GM19467 (cell line): ENCODE data around the gene KCNAB1.
A peak's percentile ranks its signal among the peaks of the same experiment; 100 is the strongest.

ENCODE experiments used
- ATAC-seq: cut with Tn5 transposase; IDR thresholded peaks from one replicate; pipeline ENCODE4 v1.9.1; 2021; ENCODE audit warnings: mild to moderate bottlenecking, moderate library complexity; ENCODE audit not compliant: unreplicated experiment

The KCNAB1 gene

DNA sequence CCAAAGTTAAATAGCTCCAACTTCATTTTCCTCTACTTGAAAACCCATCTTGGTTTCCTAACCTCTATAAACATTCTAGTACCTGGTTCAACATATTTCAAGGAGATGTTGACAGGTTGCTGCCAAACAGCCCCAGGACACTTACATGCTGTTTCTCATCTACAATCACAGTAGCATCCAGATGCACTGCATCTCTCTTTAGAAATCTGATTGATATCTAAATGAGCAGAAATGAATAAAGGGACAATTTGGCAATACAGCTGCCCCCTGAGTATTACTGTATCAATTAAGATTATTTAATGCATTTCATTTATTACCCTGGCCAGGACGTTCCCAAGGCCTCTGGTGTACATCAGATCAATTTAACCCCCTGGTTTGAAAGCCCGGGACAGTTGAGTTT, 360.6 kb downstream of the KCNAB1 start:
- no peak for ATAC-seq

DNA sequence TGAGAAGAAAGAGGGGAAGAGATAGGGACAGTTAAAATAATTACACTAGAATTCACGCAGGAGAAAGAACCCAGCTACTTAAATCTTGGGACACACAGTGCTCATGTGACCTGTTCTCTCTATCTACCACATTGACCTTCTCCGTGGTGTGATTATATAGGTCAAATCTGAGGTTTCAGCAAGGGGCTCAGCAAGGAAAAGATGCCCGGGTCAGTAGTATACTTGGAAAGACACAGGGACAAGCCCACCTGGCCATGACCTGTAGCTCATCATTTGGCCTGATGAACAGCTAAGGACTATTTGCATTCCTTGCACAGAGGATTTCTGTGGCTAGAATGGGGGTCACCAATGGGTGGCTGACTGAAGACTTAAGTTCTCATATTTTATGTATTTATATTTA, 362.6 kb downstream of the KCNAB1 start:
- ATAC-seq, result no peak

DNA sequence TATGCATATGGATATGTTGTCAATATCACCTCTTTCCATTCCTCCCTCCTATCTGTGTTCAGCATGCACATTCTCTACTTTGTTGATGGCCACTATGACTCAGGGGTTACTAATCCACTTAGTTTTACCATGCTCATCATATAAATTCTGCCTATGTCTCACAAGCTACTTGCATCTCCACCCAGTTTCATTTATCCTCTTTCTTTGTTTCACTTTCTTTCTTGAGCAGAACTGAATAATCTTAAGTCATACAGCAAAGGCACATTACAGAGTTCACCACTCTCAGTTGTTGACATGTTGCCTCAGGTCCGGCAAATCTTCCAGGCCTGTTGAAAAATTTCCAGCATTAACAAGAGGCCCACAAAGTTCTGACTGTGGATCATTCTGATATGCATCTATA, 363.0 kb downstream of the KCNAB1 start:
- ATAC-seq, result peak; percentile 85

DNA sequence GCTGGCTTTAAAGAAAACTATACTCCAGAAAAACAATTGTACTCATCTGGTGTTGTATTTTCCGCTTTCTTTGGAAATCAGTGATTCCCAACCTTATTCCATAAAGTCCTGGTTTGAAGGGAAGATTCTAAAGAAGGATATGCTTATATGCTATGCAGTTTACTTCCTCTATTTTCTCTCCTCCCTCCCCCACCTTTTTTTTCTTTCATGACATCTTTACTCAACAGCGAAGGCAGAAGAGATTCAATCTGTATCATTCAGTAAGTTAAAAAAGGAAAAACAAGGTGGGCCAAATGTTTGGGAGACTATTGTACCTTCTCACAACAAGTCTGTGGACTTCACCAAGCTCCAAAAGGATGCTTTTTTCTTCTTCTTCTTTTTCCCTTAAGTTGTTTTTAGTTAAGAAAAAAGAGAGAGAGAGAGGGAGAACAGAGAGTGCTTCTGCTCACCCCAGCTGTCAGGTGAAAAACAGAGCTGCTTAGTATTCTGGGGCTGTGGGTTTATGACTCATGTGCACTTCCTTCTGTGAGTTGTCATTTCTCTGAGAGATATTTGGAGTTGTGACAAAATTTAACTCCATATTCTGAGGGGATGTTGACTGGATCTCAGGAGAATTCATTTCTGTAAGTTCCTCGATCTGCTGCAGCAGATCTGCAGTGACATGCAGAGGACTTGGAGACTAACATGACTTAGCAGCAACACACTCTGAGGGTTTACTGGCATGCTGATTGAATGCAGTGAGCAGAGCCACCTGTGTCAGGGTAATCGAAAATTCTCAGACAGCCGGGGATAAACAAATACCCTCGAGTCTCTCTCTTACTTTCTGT, 363.8 kb downstream of the KCNAB1 start:
- ATAC-seq, result peak; percentile 76

DNA sequence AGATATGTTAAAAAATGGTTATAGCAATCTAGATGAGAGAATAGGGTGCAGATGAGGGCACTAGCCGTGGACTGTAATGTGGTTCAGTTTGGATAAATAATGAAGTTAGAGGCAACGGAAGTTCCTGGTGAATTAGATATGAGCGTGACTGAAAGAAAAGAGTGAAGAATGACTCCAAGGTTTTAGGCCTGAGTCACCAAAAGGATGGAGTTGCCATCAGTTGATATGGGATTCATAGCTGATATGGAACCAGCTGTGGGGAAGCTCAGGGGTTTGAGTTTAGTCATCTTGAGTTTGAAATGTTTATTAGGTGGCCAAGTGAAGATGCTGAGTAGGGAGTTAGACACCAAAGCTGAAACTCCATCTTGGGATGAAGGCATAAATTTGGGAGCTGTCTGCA, 368.4 kb downstream of the KCNAB1 start:
- ATAC-seq, result no peak

DNA sequence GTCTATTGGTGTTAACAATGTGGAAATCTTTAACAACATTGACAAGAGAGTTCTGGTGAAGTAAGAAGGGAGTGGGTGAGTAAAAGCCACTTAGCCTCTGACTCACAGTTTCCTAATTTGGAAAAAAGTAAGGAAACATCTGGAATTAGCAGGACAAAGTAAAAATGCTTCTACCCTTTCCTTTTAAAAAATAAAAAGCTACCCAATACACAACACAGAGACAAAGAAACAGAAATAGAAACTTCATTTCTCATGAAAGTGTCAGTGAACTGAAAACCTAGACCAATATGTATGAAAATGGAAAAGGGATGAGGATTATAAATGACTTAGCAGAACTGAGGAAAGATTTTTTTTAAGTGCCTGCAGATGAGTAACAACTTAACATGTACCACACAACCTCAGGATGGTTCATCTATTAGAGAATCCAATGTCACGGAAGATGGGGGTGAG, 369.1 kb downstream of the KCNAB1 start:
- no peak for ATAC-seq

DNA sequence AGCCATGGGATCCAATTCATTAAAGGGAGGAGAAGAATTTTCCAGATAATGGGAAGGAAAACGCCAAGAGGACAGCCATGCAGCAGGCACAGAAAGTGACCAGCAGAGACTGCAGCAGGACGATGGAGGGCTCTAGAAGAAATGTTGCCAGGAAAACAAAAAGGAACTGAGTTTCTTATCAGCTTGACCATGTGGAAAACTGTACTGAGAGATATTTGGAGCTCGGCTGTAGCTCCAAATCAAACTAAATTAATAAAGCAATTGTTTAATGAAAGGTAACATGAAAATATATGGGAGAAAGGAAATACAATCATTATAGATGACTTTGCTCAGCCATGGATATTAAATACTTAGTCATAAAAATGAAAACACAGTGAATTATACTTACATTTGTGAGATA, 370.8 kb downstream of the KCNAB1 start:
- ATAC-seq, result no peak

DNA sequence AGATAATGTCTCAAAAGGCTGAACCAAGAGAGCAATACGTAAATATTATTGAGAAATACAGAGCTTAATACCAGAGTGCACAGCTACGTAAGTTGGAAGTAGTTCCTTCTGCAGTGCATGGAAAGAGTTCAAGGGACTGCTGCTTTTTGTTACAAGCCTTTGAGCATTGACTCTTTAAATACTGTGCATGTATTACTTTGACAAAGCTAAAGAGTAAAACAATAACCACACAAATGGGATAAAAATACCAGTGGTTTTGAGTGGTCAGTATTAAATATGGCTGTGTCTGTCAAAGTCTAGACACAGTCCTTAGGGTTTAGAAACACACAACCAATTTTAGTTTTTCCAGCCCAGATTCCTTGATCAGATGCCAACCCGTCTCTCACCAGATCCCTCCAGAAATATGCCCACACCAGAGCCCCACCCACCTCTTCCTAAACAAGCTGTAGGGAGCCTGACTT, 372.5 kb downstream of the KCNAB1 start:
- no peak for ATAC-seq

DNA sequence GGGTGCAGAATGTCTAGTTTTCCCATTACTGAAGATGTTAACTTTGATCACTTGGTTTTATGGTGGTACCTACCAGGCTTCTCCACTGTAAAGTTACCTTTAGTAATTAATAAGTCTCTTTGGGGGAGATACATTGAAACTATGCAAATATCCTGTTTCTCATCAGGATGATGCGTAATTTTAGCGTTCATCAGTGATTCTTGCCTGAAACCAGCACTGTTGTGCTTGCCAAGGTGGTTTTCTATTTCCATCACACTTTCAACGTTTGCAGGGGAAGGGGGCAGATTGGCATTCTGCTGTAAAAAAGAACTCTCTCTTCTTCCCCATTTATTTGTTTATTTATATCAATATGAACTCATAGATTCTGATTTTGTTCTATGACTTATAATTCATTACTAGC, 373.5 kb downstream of the KCNAB1 start:
- ATAC-seq, result no peak

DNA sequence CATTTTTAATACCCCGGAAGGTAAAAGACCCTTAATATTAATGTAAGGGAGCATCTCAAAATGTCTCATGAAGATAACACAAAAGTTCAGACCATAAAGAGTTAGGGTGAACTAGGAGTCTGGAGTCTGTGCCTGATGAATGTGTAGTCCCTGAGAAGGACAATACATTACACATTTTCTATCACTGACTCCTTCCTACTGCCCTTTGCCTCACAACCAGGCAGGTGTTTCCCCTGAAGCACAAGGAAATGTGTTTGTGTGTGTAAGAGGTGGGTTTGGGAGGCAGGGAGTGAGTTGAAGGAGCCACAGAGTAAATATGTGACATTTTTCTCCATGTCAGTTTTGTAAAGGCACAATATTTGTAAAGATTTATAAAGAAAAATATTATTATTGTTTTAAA, 375.4 kb downstream of the KCNAB1 start:
- no peak for ATAC-seq

DNA sequence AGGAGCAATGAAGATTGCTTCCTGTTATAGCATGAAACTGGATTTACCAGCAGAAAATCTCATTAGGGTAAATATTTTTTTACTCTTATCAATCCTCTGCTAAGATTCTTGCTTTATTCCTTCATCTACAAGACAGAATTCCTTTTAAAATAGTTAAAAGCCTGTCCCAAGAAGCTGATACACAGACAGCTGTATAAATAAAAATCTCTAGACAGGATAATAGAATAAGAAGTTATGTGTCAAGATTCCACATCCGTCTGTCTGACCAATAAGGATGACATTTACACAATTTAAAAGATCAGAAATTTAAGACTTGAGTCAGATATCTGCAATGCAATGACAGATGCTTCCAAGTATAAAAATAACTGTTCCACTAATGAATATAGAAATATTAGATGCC, 376.9 kb downstream of the KCNAB1 start:
- ATAC-seq, result no peak

DNA sequence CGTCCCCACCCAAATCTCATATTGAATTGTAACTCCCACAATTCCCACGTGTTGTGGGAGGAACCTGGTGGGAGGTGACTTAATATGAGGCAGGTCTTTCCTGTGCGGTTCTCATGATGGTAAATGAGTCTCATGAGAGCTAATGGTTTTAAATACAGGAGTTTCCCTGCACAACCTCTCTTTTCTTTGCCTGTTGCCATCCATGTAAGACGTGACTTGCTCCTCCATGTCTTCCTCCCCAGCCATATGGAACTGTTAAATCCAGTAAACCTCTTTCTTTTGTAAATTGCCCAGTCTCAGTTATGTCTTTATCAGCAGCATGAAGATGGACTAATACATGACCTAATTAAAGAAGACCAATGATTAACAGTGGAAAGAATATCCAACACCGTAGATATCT, 377.9 kb downstream of the KCNAB1 start:
- no peak for ATAC-seq

DNA sequence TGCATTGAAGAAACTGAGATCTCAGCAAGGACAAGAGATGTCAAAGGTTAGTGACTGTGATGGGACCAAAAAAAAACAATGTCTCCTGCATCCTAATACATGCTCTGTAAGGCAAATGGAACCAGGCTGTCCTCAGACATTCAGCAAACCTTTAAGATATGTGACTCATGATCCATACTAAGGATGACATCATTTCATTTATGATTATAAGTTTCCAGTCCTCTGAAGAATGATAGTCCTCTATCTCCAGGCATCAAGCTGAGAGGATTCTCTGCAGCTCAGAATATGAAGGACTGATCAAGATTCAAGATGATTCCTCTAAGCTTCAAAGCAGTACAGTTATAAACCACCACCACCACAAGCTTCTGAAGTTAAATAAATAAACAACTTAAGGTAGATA, 386.9 kb downstream of the KCNAB1 start:
- no peak for ATAC-seq

DNA sequence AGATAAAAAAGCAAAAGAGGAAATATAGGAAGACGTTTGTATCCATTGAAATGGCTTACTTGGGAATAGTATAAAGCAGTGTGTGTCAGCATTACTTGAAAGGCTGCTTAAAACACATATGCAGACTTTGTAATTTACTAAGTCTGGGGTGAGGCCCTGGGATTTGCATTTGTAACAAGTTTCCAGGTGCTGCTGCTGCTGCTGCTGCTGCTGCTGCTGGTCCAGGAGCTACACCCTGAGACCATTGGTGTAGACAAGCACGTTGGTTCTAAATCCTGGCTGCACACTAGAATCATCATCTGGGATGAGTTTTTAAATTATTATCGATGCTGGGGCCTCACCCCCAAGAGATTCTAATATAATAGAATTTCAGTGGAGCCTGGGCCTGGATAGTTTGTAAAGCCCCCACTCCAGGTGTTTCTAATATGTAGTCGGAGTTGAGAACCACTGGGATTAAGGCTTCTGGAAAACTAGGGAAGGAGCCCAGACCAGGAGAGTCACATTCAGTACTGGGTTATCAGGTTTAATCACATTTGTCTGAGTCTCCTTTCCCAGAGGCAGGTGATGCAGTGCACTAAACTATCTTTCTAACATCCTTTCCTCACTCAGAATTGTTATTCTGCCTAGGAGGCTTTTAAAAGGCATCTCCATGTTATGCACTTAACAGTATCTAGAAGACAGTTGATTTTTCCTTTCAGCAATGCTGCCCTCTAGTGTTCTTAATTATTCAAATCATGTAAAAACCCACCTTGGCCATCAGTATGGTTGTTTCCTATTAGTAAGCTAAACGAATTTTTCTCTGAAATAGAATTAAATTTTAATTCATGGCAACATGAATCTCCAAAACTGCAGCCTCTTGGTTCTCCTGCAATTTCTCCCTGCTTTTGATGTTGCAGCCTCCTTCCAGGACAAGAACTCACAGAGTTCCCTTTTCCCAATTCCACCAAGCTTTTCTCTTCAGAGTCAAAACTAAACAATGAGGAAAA, 389.1 kb downstream of the KCNAB1 start:
- no peak for ATAC-seq

DNA sequence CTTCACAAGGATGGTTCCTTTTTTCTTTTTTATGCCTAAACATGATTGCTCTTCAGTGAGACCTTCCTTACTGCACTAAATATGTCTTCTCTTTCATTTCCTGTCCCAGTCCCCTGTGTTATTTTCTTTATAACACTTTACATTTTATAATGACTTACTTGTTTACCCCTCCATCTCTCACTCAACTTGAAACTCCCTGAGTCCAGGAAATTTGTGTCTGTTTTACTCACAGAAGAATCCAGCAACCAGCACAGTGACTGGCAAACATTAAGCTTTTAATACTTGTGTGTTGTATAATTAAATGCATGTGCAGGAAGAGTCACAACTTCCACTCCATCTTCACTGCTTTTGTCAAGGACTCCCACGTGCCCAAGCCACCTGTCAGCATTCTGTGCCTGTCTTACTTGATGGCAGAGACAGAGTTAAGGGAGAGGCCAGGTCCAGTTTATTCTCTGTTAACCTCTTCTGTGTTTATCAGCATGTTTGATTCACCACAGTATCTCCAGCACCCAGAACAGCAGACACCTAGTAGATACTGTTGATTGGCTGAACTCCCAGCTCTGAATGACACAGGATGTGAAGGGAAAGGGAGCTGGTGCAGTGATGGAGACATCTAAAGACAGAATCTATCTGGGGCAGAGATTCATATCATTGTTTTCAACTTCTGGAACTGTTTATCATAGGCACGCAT, 391.8 kb downstream of the KCNAB1 start:
- ATAC-seq, result no peak

DNA sequence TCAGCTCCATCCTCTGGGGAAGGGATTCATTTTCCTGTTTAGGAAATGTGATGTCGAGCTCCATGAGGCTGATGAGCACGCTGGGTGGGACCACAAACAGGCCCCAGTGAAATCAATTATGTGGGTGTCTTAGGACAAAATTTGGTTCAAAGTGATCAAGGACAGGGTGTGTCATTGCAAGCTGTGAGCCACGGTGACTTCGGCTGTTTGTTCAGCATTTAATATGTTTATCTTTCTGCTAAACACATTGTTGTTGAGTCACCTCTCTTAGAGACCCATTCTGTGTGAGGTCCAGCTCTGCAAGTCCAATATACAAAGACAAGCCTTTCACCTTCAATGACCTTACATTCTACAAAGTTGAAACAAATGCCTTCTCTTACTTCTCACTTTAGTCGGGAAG, 393.2 kb downstream of the KCNAB1 start:
- no peak for ATAC-seq

DNA sequence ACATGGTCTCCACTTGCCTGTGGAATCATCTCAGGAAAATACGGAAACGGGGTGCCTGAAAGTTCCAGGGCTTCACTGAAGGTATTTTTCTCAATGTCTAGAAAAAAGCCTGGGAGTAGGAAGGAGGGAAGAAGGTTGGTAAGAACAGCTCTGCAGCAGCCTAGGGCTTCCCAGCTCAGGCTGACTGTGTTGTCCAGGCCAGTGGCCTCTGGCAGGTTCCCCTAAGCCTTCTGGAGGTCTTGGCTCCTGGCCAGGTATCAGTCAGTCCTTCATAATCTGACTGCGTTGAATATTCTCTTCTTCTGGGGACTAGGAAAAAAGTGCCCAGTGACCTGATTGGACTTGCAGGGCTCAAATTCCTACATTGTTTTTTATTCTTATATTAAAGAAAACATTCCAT, 395.9 kb downstream of the KCNAB1 start:
- no peak for ATAC-seq

DNA sequence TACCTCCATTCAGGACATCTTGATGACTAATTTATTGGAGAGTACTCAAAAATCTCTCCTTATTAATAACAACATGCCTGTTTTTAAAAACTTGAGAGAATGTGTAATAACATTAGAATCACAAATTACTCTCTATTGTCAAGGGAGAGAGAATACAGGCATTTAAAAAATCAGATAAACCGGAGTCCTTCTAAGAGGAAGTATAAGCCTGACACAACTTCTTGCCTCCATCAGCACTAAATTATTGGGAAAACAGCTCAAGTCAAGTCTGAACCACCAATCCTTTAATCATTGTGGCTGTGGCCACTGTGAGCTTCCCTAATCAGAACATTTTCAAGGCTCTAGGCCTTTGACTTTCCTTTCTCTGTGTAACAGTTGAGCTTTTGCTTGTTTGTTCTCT, 396.6 kb downstream of the KCNAB1 start:
- no peak for ATAC-seq

DNA sequence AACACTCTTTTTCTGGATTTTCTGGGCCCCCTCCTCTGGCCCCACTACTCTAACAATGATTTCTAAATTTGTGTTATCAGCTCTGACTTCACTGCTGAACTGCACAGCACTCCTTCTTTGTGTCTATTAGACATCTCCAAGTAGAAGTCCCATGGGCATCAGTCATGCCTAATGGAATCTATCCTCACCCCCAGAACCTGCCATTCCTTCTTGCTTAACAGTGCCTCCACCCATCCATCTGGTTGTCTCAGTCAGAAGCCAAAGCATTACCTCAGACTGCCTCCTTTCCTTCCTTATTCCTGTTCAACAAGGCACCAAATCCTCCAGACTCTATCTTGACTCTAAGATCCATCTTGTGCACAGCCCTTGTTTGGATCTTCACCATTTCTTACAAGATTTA, 398.3 kb downstream of the KCNAB1 start:
- ATAC-seq, result no peak

DNA sequence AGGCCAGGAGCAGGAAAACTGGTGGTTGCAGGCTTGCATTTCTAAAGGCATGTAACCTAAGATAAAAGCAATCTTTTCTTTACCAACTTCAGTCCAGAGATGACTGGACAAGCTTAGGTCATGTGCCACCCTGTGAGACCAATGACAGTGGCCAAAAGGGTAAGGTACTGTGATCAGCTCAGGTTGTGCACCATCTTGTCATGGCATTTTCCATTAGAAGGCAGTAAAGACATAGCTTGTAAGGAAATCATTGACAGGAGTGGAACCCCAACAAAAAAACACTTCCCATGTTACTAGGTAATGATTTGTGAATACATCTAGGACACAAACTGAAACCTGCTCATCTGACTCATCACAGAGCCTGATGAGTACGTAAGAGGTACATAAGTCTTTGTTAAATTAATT, 399.4 kb downstream of the KCNAB1 start:
- peak; percentile 71 for ATAC-seq

DNA sequence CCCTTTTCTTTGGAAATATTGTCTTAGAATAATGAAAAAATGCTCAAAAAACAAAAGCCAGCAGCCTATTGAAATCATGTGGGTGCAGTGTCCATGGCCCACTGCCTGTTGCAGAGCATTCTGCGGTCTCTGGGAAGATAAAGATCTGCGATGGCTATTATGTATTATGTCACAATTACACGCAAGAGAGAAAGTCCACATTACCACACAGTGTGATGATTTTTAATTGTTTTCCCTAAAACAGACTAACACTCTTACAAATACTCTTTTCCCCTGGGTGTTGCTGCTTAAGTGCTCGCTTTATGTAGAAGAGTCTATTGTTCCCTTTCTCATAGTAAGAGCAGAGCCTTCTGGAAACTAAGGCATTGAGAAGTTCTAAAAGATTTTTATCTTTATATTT, 402.3 kb downstream of the KCNAB1 start:
- ATAC-seq, result no peak
